Hematopoietic multipotent progenitor cell treated with erythropoietin and hydrocortisone succinate and interleukin-3 and kit ligand, for 4 days (in vitro differentiated cells): ENCODE data around the gene ROR2.

Experiments
- DNase-seq: peaks from one replicate; pipeline ENCODE4 v3.0.0-alpha.2; 2015

ROR2 gene

GRCh38 chr9:91768507-91768906 lies 181.5 kb downstream of the ROR2 start:
- DNase-seq: no peak

GRCh38 chr9:91766315-91767069 lies 183.5 kb downstream of the ROR2 start:
- peak; percentile 18 for DNase-seq

- no peak for DNase-seq
Observed at GRCh38 chr9:91765296-91765695, 184.7 kb downstream of the ROR2 start.

- DNase-seq: no peak
Observed at GRCh38 chr9:91764661-91765060, 185.4 kb downstream of the ROR2 start.

- no peak for DNase-seq
Observed at GRCh38 chr9:91761362-91761761, 188.7 kb downstream of the ROR2 start.

GRCh38 chr9:91760906-91761305 lies 189.1 kb downstream of the ROR2 start:
- peak; percentile 54 for DNase-seq

GRCh38 chr9:91758491-91758981 lies 191.5 kb downstream of the ROR2 start:
- DNase-seq: peak; percentile 80

GRCh38 chr9:91757782-91758181 lies 192.2 kb downstream of the ROR2 start:
- DNase-seq: no peak

- no peak for DNase-seq
Observed at GRCh38 chr9:91756510-91756780, 193.6 kb downstream of the ROR2 start.

- no peak for DNase-seq
Observed at GRCh38 chr9:91755761-91756509, 194.1 kb downstream of the ROR2 start.

- no peak for DNase-seq
Observed at GRCh38 chr9:91753711-91754110, 196.3 kb downstream of the ROR2 start.

GRCh38 chr9:91751922-91752321 lies 198.1 kb downstream of the ROR2 start:
- DNase-seq: no peak

GRCh38 chr9:91750343-91750742 lies 199.7 kb downstream of the ROR2 start:
- no peak for DNase-seq

GRCh38 chr9:91746904-91747303 lies 203.1 kb downstream of the ROR2 start:
- DNase-seq: no peak

GRCh38 chr9:91746357-91746756 lies 203.7 kb downstream of the ROR2 start:
- DNase-seq: no peak

GRCh38 chr9:91744114-91744513 lies 205.9 kb downstream of the ROR2 start:
- no peak for DNase-seq

GRCh38 chr9:91741522-91741921 lies 208.5 kb downstream of the ROR2 start:
- no peak for DNase-seq

- DNase-seq: no peak
Observed at GRCh38 chr9:91740701-91741100, 209.3 kb downstream of the ROR2 start.

GRCh38 chr9:91736898-91737601 lies 213.0 kb downstream of the ROR2 start:
- DNase-seq: no peak

- no peak for DNase-seq
Observed at GRCh38 chr9:91736311-91736710, 213.7 kb downstream of the ROR2 start.

GRCh38 chr9:91735049-91735448 lies 215.0 kb downstream of the ROR2 start:
- DNase-seq: no peak

GRCh38 chr9:91734371-91734981 lies 215.6 kb downstream of the ROR2 start:
- peak; percentile 64 for DNase-seq

GRCh38 chr9:91733006-91733624 lies 216.9 kb downstream of the ROR2 start:
- DNase-seq: no peak
